NCI-H345 treated with DMSO at 0.1 percent for 48 hours (cell line): ENCODE results near the gene LRRC15.

Source experiments
- DNase-seq: peaks from one replicate; lab custom pipeline; 2025; ENCODE audit not compliant: unreplicated experiment; lab: John Stamatoyannopoulos, UW

Gene LRRC15

GRCh38 chr3:194336601-194337355 lies 32.8 kb downstream of the LRRC15 start:
- no peak for DNase-seq

GRCh38 chr3:194333981-194334320 lies 35.6 kb downstream of the LRRC15 start:
- no peak for DNase-seq

- DNase-seq, result no peak
Measured at GRCh38 chr3:194333212-194333980, 36.1 kb downstream of the LRRC15 start.

GRCh38 chr3:194332858-194333211 lies 36.7 kb downstream of the LRRC15 start:
- no peak for DNase-seq

- DNase-seq, result no peak
Measured at GRCh38 chr3:194330579-194330978, 39.0 kb downstream of the LRRC15 start.

- no peak for DNase-seq
Measured at GRCh38 chr3:194330160-194330559, 39.4 kb downstream of the LRRC15 start.

- DNase-seq, result no peak
Measured at GRCh38 chr3:194329583-194329965, 40.0 kb downstream of the LRRC15 start.

GRCh38 chr3:194328942-194329582 lies 40.5 kb downstream of the LRRC15 start:
- DNase-seq, result no peak

- no peak for DNase-seq
Measured at GRCh38 chr3:194328053-194328657, 41.4 kb downstream of the LRRC15 start.

- no peak for DNase-seq
Measured at GRCh38 chr3:194327218-194328052, 42.1 kb downstream of the LRRC15 start.

GRCh38 chr3:194326968-194327217 lies 42.6 kb downstream of the LRRC15 start:
- no peak for DNase-seq

GRCh38 chr3:194326192-194326967 lies 43.2 kb downstream of the LRRC15 start:
- DNase-seq, result no peak

GRCh38 chr3:194325424-194326153 lies 44.0 kb downstream of the LRRC15 start:
- DNase-seq, result no peak

GRCh38 chr3:194324823-194325327 lies 44.7 kb downstream of the LRRC15 start:
- no peak for DNase-seq

- no peak for DNase-seq
Measured at GRCh38 chr3:194323785-194324735, 45.5 kb downstream of the LRRC15 start.

- no peak for DNase-seq
Measured at GRCh38 chr3:194322678-194323211, 46.8 kb downstream of the LRRC15 start.

GRCh38 chr3:194321693-194322640 lies 47.6 kb downstream of the LRRC15 start:
- no peak for DNase-seq
